Nephron progenitor cell (in vitro differentiated cells): ENCODE data around the gene NT5C3B.

Source experiments
- DNase-seq: peaks from one replicate; pipeline ENCODE4 v3.0.0; 2021
- H3K27ac Mint-ChIP-seq: 2 replicates; pipeline ENCODE4 v1.8.0; 2021; ENCODE audit warnings: mild to moderate bottlenecking, moderate library complexity, mixed read lengths
- H3K27me3 Mint-ChIP-seq: 2 replicates; pipeline ENCODE4 v1.8.0; 2021; ENCODE audit warnings: mild to moderate bottlenecking, low read depth, mixed read lengths; ENCODE audit not compliant: poor library complexity
- H3K36me3 Mint-ChIP-seq: 2 replicates; pipeline ENCODE4 v1.8.0; 2021; ENCODE audit warnings: low read depth, mixed read lengths
- H3K4me1 Mint-ChIP-seq: 2 replicates; pipeline ENCODE4 v1.8.0; 2021; ENCODE audit warnings: mixed read lengths
- H3K4me3 Mint-ChIP-seq: 2 replicates; pipeline ENCODE4 v1.8.0; 2021; ENCODE audit warnings: mild to moderate bottlenecking, moderate library complexity, mixed read lengths
- H3K9me3 Mint-ChIP-seq: 2 replicates; pipeline ENCODE4 v1.8.0; 2021; ENCODE audit warnings: mild to moderate bottlenecking, moderate library complexity, mixed read lengths
- CTCF ChIP-seq: fragments of 200-600 bp; sonication (generic); IDR thresholded peaks from 2 replicates; pipeline ENCODE4 v1.5.0; 2021; ENCODE audit warnings: antibody characterized with exemption

The NT5C3B gene

GRCh38 chr17:41806685-41807445 lies 29.2 kb downstream of the NT5C3B start:
- peaks cover 3% of the 10 kb centered on the region for H3K27me3 Mint-ChIP-seq
- no peak overlapping the region for H3K4me3 Mint-ChIP-seq
- peaks cover 54% of the 10 kb centered on the region for H3K36me3 Mint-ChIP-seq
- H3K9me3 Mint-ChIP-seq, result no peaks in the 10 kb centered on the region
- H3K27ac Mint-ChIP-seq, result no peak overlapping the region
- TF ChIP-seq CTCF, result no peak
- peaks cover 30% of the 10 kb centered on the region for H3K4me1 Mint-ChIP-seq
- no peak for DNase-seq

- peaks cover 39% of the 10 kb centered on the region for H3K36me3 Mint-ChIP-seq
- no peak for TF ChIP-seq CTCF
- H3K27ac Mint-ChIP-seq, result peak overlapping the region; percentile 69
- no peaks in the 10 kb centered on the region for H3K9me3 Mint-ChIP-seq
- H3K27me3 Mint-ChIP-seq, result peaks cover 4% of the 10 kb centered on the region
- DNase-seq, result no peak
- H3K4me3 Mint-ChIP-seq, result no peak overlapping the region
- peaks cover 39% of the 10 kb centered on the region for H3K4me1 Mint-ChIP-seq
Measured at GRCh38 chr17:41803049-41804020, 32.7 kb downstream of the NT5C3B start.

- peaks cover 43% of the 10 kb centered on the region for H3K4me1 Mint-ChIP-seq
- H3K27me3 Mint-ChIP-seq, result peaks cover 4% of the 10 kb centered on the region
- peak overlapping the region; percentile 72 for H3K4me3 Mint-ChIP-seq
- peaks cover 27% of the 10 kb centered on the region for H3K36me3 Mint-ChIP-seq
- no peaks in the 10 kb centered on the region for H3K9me3 Mint-ChIP-seq
- H3K27ac Mint-ChIP-seq, result peak overlapping the region; percentile 99
- TF ChIP-seq CTCF, result peak; percentile 98
- peak; percentile 95 for DNase-seq
Measured at GRCh38 chr17:41801374-41802271, 34.4 kb downstream of the NT5C3B start.

GRCh38 chr17:41800601-41801373 lies 35.2 kb downstream of the NT5C3B start:
- peaks cover 51% of the 10 kb centered on the region for H3K4me1 Mint-ChIP-seq
- H3K36me3 Mint-ChIP-seq, result peaks cover 19% of the 10 kb centered on the region
- peak overlapping the region; percentile 99 for H3K27ac Mint-ChIP-seq
- DNase-seq, result peak; percentile 49
- peak overlapping the region; percentile 72 for H3K4me3 Mint-ChIP-seq
- peaks cover 4% of the 10 kb centered on the region for H3K27me3 Mint-ChIP-seq
- TF ChIP-seq CTCF, result no peak
- no peaks in the 10 kb centered on the region for H3K9me3 Mint-ChIP-seq

GRCh38 chr17:41799366-41799765 lies 36.7 kb downstream of the NT5C3B start:
- Mint-ChIP-seq H3K4me3 (peak overlapping the region; percentile 35), H3K36me3 (peaks cover 12% of the 10 kb centered on the region), H3K4me1 (peaks cover 65% of the 10 kb centered on the region), H3K27ac (no peak overlapping the region), H3K27me3 (peaks cover 4% of the 10 kb centered on the region), H3K9me3 (no peaks in the 10 kb centered on the region)
- no peak for DNase-seq
- TF ChIP-seq CTCF, result no peak
